Omental fat pad (tissue), 4 donors: ENCODE measurements around the gene SPECC1. TPM values are rescaled to one million over a fixed set of nuclear protein-coding genes. Genes with fewer than 3 reads are reported as not detected.

Source experiments
- ATAC-seq: fragments of 150-250 bp; one replicate; pipeline ENCODE4 v1.9.1; 2016; ENCODE audit warnings: mild to moderate bottlenecking, moderate library complexity; ENCODE audit not compliant: low FRiP score
- DNase-seq: peaks from one replicate; pipeline ENCODE4 v3.0.0-alpha.2; 2019; ENCODE audit warnings: low spot score
- CTCF ChIP-seq, 3 donors: fragments of 450-650 bp; IDR thresholded peaks; one replicate each; pipeline ENCODE4 v1.5.1; 2016 to 2017; ENCODE audit warnings: antibody characterized with exemption in 3 of 3, mild to moderate bottlenecking in 3 of 3, moderate library complexity in 2 of 3
- total RNA-seq, 4 donors: library from RNA; depleted of rRNA; stranded (reverse); fragments of >200 nt; gene quantifications; one replicate each; pipeline ENCODE4 v1.1.0, GENCODE V29; 2016

Gene SPECC1
- total RNA-seq, 4 donors from 2014 or later = 34.2 to 114 (median 53.1) TPM

- no peak for DNase-seq
- ATAC-seq = no peak
- no peak for TF ChIP-seq CTCF (IDR thresholded peaks at IDR 0.05)
Observed at GRCh38 chr17:20263595-20263994, 254.4 kb downstream of the SPECC1 start.

GRCh38 chr17:20264996-20265395 is 255.8 kb downstream of the SPECC1 start:
- DNase-seq (no peak), ATAC-seq (no peak)
- TF ChIP-seq CTCF (IDR thresholded peaks at IDR 0.05) = no peak

GRCh38 chr17:20266806-20267458 is 257.8 kb downstream of the SPECC1 start:
- DNase-seq = no peak
- no peak for ATAC-seq
- no peak for TF ChIP-seq CTCF (IDR thresholded peaks at IDR 0.05)

GRCh38 chr17:20267459-20267842 is 258.3 kb downstream of the SPECC1 start:
- DNase-seq (no peak), ATAC-seq (no peak)
- no peak for TF ChIP-seq CTCF (IDR thresholded peaks at IDR 0.05)

- DNase-seq = no peak
- ATAC-seq = no peak
- TF ChIP-seq CTCF (IDR thresholded peaks at IDR 0.05) = no peak
Observed at GRCh38 chr17:20270369-20270768, 261.2 kb downstream of the SPECC1 start.

- no peak for DNase-seq
- no peak for TF ChIP-seq CTCF (IDR thresholded peaks at IDR 0.05)
- ATAC-seq = no peak
Observed at GRCh38 chr17:20271011-20271610, 262.0 kb downstream of the SPECC1 start.
